GM12878 (cell line): ENCODE results near the gene ISG15.

Experiments
- BHLHE40 ChIP-seq, 2 experiments: fragments of 450-650 bp in 1 of 2; IDR thresholded peaks; 2 replicates each; pipeline ENCODE4 v1.6.1; 2011 to 2017; ENCODE audit warnings: low read depth in 2 of 2, borderline replicate concordance in 1 of 2, improper control_type of control experiment in 1 of 2, low read length in 1 of 2, mild to moderate bottlenecking in 1 of 2
- EGR1 ChIP-seq, 2 experiments: IDR thresholded peaks; 1 replicate in 1 of 2; 2 replicates in 1 of 2; pipeline ENCODE4 v1.6.1; 2011 to 2012; ENCODE audit warnings: low read depth in 2 of 2, low read length in 2 of 2, borderline replicate concordance in 1 of 2, mild to moderate bottlenecking in 1 of 2, moderate library complexity in 1 of 2
- GABPA ChIP-seq: IDR thresholded peaks from 2 replicates; pipeline ENCODE4 v1.6.1; 2014; ENCODE audit warnings: antibody characterized with exemption, low read depth, mild to moderate bottlenecking, inconsistent platforms
- HDAC2 ChIP-seq: fragments of 200-600 bp; sonication (generic); IDR thresholded peaks from 2 replicates; pipeline ENCODE4 v1.6.1; 2017
- LARP7 ChIP-seq: fragments of 450-650 bp; IDR thresholded peaks from 2 replicates; pipeline ENCODE4 v1.6.1; 2017; ENCODE audit warnings: mild to moderate bottlenecking
- RCOR1 ChIP-seq: conservative IDR thresholded peaks from 2 replicates; pipeline ENCODE4 v1.6.1; 2012; ENCODE audit warnings: low read depth, low read length, improper control_type of control experiment
- SIN3A ChIP-seq: IDR thresholded peaks from 2 replicates; pipeline ENCODE4 v1.6.1; 2012; ENCODE audit warnings: low read depth, low read length, improper control_type of control experiment
- SIX5 ChIP-seq: IDR thresholded peaks from 2 replicates; pipeline ENCODE4 v1.6.1; 2011; ENCODE audit warnings: mild to moderate bottlenecking, low read depth, low read length, moderate library complexity; ENCODE audit not compliant: severe bottlenecking
- SP1 ChIP-seq: IDR thresholded peaks from one replicate; pipeline ENCODE4 v1.6.1; 2011; ENCODE audit warnings: low read depth, low read length
- TCF12 ChIP-seq: IDR thresholded peaks from 2 replicates; pipeline ENCODE4 v1.6.1; 2011; ENCODE audit warnings: low read depth, mild to moderate bottlenecking, low read length
- TF ChIP-seq, protein P1 (sequence below): IDR thresholded peaks from 2 replicates; pipeline ENCODE4 v1.6.1; 2012; ENCODE audit warnings: low read depth, low read length, improper control_type of control experiment
- TF ChIP-seq, protein P2 (sequence below), 3 experiments: IDR thresholded peaks in 2 of 3; conservative IDR thresholded peaks in 1 of 3; 2 replicates each; pipeline ENCODE4 v1.5.1; 2011; ENCODE audit warnings: low read depth in 3 of 3, low read length in 3 of 3, mild to moderate bottlenecking in 3 of 3, control low read depth in 2 of 3, moderate library complexity in 2 of 3, inconsistent platforms in 1 of 3, mixed read lengths in 1 of 3; ENCODE audit not compliant: control insufficient read depth in 2 of 3, insufficient read depth in 1 of 3; ENCODE audit errors: extremely low read depth in 1 of 3
- TF ChIP-seq, protein P3 (sequence below): IDR thresholded peaks from 2 replicates; pipeline ENCODE4 v1.6.1; 2011; ENCODE audit warnings: low read depth, mild to moderate bottlenecking, low read length, moderate library complexity, borderline replicate concordance; ENCODE audit errors: extremely low read depth

DNA sequence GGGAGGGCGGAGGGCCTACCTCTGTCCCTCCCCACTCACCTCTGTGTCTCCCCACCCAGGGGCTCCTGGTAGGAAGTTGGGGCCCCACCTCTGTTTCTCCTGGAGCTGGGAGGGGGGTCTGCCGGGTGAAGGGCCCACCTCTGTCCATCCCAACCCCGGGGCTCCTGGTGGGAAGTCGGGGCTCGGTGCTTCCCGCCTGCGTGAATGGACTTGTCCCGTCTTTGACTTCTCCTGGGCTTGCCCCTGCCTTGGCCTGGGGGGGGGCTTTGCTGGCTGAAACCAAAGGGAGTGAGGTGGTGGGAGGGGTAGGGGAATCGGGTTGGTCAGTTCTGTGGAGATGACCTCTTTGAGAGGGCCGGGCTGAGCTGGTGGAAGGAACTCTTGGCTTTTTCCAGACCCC lies 12.4 kb downstream of the ISG15 start:
- no peak for TF ChIP-seq SP1
- TF ChIP-seq, protein P1, sequence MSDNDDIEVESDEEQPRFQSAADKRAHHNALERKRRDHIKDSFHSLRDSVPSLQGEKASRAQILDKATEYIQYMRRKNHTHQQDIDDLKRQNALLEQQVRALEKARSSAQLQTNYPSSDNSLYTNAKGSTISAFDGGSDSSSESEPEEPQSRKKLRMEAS, result no peak
- TF ChIP-seq, protein P2, sequence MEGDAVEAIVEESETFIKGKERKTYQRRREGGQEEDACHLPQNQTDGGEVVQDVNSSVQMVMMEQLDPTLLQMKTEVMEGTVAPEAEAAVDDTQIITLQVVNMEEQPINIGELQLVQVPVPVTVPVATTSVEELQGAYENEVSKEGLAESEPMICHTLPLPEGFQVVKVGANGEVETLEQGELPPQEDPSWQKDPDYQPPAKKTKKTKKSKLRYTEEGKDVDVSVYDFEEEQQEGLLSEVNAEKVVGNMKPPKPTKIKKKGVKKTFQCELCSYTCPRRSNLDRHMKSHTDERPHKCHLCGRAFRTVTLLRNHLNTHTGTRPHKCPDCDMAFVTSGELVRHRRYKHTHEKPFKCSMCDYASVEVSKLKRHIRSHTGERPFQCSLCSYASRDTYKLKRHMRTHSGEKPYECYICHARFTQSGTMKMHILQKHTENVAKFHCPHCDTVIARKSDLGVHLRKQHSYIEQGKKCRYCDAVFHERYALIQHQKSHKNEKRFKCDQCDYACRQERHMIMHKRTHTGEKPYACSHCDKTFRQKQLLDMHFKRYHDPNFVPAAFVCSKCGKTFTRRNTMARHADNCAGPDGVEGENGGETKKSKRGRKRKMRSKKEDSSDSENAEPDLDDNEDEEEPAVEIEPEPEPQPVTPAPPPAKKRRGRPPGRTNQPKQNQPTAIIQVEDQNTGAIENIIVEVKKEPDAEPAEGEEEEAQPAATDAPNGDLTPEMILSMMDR (IDR thresholded peaks at IDR 0.05 in 2 of 3, conservative IDR thresholded peaks at IDR 0.05 in 1 of 3; ENCODE audit: control insufficient read depth in 2 of 3, extremely low read depth in 1 of 3, insufficient read depth in 1 of 3, low read depth in 3 of 3, low read length in 3 of 3), result no peak
- TF ChIP-seq LARP7, result no peak
- no peak for TF ChIP-seq GABPA
- no peak for TF ChIP-seq EGR1 (IDR thresholded peaks at IDR 0.05; ENCODE audit: borderline replicate concordance in 1 of 2, low read depth in 2 of 2, low read length in 2 of 2)
- no peak for TF ChIP-seq RCOR1
- TF ChIP-seq SIN3A, result no peak
- TF ChIP-seq BHLHE40 (IDR thresholded peaks at IDR 0.05; ENCODE audit: borderline replicate concordance in 1 of 2, low read depth in 2 of 2, low read length in 1 of 2), result no peak
- TF ChIP-seq HDAC2, result no peak
- TF ChIP-seq, protein P3, sequence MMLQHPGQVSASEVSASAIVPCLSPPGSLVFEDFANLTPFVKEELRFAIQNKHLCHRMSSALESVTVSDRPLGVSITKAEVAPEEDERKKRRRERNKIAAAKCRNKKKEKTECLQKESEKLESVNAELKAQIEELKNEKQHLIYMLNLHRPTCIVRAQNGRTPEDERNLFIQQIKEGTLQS, result no peak
- TF ChIP-seq TCF12, result no peak
- no peak for TF ChIP-seq SIX5
